K562 (cell line): ENCODE data around the gene DUSP19. TPM values are rescaled to one million over a fixed set of nuclear protein-coding genes. Genes with fewer than 3 reads are reported as not detected.

Experiments used
- CHD1 ChIP-seq: fragments of 200-600 bp; sonication (generic); IDR thresholded peaks from one replicate; pipeline ENCODE4 v1.6.1; 2012; ENCODE audit warnings: mild to moderate bottlenecking, moderate library complexity, low read length, inconsistent platforms
- DACH1 ChIP-seq: fragments of 450-650 bp; IDR thresholded peaks from 2 replicates; pipeline ENCODE4 v1.6.1; 2018; ENCODE audit not compliant: partially characterized antibody
- EHMT2 ChIP-seq: fragments of 450-650 bp; IDR thresholded peaks from 2 replicates; pipeline ENCODE4 v1.6.1; 2018; ENCODE audit warnings: antibody characterized with exemption
- ELF1 ChIP-seq: fragments of 200-800 bp; sonication (Bioruptor generic); IDR thresholded peaks from 2 replicates; pipeline ENCODE4 v1.6.1; 2016; ENCODE audit warnings: missing genetic modification characterization, missing compliant biosample characterization
- EP400 ChIP-seq: fragments of 450-650 bp; IDR thresholded peaks from 2 replicates; pipeline ENCODE4 v1.6.1; 2017; ENCODE audit warnings: antibody characterized with exemption, mild to moderate bottlenecking, moderate library complexity
- ESRRA ChIP-seq: fragments of 450-650 bp; IDR thresholded peaks from 2 replicates; pipeline ENCODE4 v1.6.1; 2014; ENCODE audit warnings: low read depth, mild to moderate bottlenecking, moderate library complexity, borderline replicate concordance
- KDM2B ChIP-seq: fragments of 250-450 bp; sonication (Bioruptor Pico); IDR thresholded peaks from 2 replicates; pipeline ENCODE4 v1.8.0; 2021; ENCODE audit warnings: mild to moderate bottlenecking, moderate library complexity
- KHSRP ChIP-seq: fragments of 450-650 bp; IDR thresholded peaks from 2 replicates; pipeline ENCODE4 v1.6.1; 2017
- MYC ChIP-seq, 2 experiments: fragments of 250-450 bp in 1 of 2; sonication (Bioruptor Pico) in 1 of 2; IDR thresholded peaks; 2 replicates each; pipeline versions ENCODE4 v1.5.1 to v1.6.1; 2012 to 2021; ENCODE audit warnings: low read depth in 2 of 2, borderline replicate concordance in 1 of 2, improper control_type of control experiment in 1 of 2, low read length in 1 of 2, mild to moderate bottlenecking in 1 of 2, moderate library complexity in 1 of 2
- NFIX ChIP-seq: fragments of 250-450 bp; sonication (Bioruptor Pico); IDR thresholded peaks from 2 replicates; pipeline ENCODE4 v1.4.0; 2020; ENCODE audit warnings: low read depth, mild to moderate bottlenecking, moderate library complexity
- PML ChIP-seq: IDR thresholded peaks from 2 replicates; pipeline ENCODE4 v1.6.1; 2012; ENCODE audit warnings: low read length, inconsistent platforms
- RBFOX2 ChIP-seq: fragments of 200-400 bp; formaldehyde crosslinking; IDR thresholded peaks from 2 replicates; pipeline ENCODE4 v1.6.1; 2017; ENCODE audit warnings: low read depth, mild to moderate bottlenecking, low read length, moderate library complexity
- SMARCB1 ChIP-seq: IDR thresholded peaks from 2 replicates; pipeline ENCODE4 v1.6.1; 2011; ENCODE audit warnings: improper control_type of control experiment, low read depth; ENCODE audit not compliant: insufficient read length
- SOX6 ChIP-seq: fragments of 450-650 bp; IDR thresholded peaks from 2 replicates; pipeline ENCODE4 v1.6.1; 2014; ENCODE audit warnings: mild to moderate bottlenecking
- SREBF1 ChIP-seq: fragments of 150-350 bp; IDR thresholded peaks from 2 replicates; pipeline ENCODE4 v1.6.1; 2014; ENCODE audit warnings: antibody characterized with exemption, low read depth, low read length, borderline replicate concordance
- ZMIZ1 ChIP-seq, 2 experiments: fragments of 150-350 bp in 1 of 2; IDR thresholded peaks; 2 replicates each; pipeline ENCODE4 v1.6.1; 2012 to 2016; ENCODE audit warnings: low read depth in 2 of 2, low read length in 2 of 2, mild to moderate bottlenecking in 1 of 2, moderate library complexity in 1 of 2
- ZNF274 ChIP-seq: IDR thresholded peaks from 2 replicates; pipeline ENCODE4 v1.6.1; 2011; ENCODE audit warnings: low read depth, mild to moderate bottlenecking, low read length, moderate library complexity, borderline replicate concordance
- ZNF511 ChIP-seq: sonication (generic); formaldehyde crosslinking; IDR thresholded peaks from 2 replicates; pipeline ENCODE4 v1.8.0; 2022; ENCODE audit warnings: mild to moderate bottlenecking, missing genetic modification reagents
- ZNF592 ChIP-seq: fragments of 450-650 bp; IDR thresholded peaks from 2 replicates; pipeline ENCODE4 v1.6.1; 2017; ENCODE audit warnings: antibody characterized with exemption, mild to moderate bottlenecking
- ZNF644 ChIP-seq: fragments of 200-800 bp; sonication (Bioruptor generic); IDR thresholded peaks from 2 replicates; pipeline ENCODE4 v1.6.1; 2016; ENCODE audit warnings: low read depth, missing genetic modification characterization, missing compliant biosample characterization
- polyA plus RNA-seq, 8 experiments: library from polyadenylated mRNA; depleted of rRNA in 4 of 8; stranded (reverse) in 5 of 8; unstranded in 3 of 8; fragments of >200 nt; fragmentation: Nextera tagmentation in 2 of 8; fragmentation: Illumina TruSeq in 1 of 8; extraction: Ambion mirVana in 2 of 8; extraction: Trizol in 1 of 8; gene quantifications; 2 replicates each; pipeline versions ENCODE4 v1.2.1 to v1.2.3, GENCODE V29; 2011 to 2014; ENCODE audit warnings: inconsistent platforms in 1 of 8, missing spikeins in 1 of 8
- total RNA-seq, 7 experiments: library from RNA; depleted of rRNA in 6 of 7; stranded (reverse); fragments of >200 nt in 6 of 7; fragmentation: Illumina TruSeq in 2 of 7; extraction: Trizol in 2 of 7; gene quantifications; 2 replicates each; pipeline versions ENCODE4 v1.2.1 to v1.2.3, GENCODE V29; 2011 to 2021; ENCODE audit warnings: low replicate concordance in 1 of 7

Gene DUSP19
- total and polyA plus RNA-seq, 9 of the 15 experiments (the other 6 are each of a cell fraction or from before 2014, with no cell fraction given) = 1.6 to 6.3 (median 3.1) TPM

GRCh38 chr2:183035954-183036669 is 42.4 kb upstream of the DUSP19 start (continued):
- TF ChIP-seq RBFOX2 = peak; percentile 63
- no peak for TF ChIP-seq ZMIZ1 (IDR thresholded peaks at IDR 0.05; ENCODE audit: low read depth in 2 of 2, low read length in 2 of 2)
- no peak for TF ChIP-seq SOX6
- no peak for TF ChIP-seq SREBF1
- peak; percentile 52; the same call in 1 of the 2 replicates for TF ChIP-seq ESRRA
- TF ChIP-seq ZNF511 (CRISPR knock-in tag) = no peak
- TF ChIP-seq NFIX (CRISPR knock-in tag) = no peak
- TF ChIP-seq ZNF274 = no peak
- no peak for TF ChIP-seq MYC (IDR thresholded peaks at IDR 0.05; ENCODE audit: low read depth, low read length)
- no peak for TF ChIP-seq MYC (CRISPR knock-in tag; IDR thresholded peaks at IDR 0.05; ENCODE audit: borderline replicate concordance, low read depth)
- peak; percentile 40; the same call in 1 of the 2 replicates for TF ChIP-seq ZNF592
- TF ChIP-seq EHMT2 = no peak
- TF ChIP-seq ELF1 (tag) = peak; percentile 72
- TF ChIP-seq KHSRP = no peak
- peak; percentile 2 for TF ChIP-seq CHD1
- TF ChIP-seq KDM2B = no peak
- TF ChIP-seq EP400 = peak; percentile 61
- peak; percentile 70; the same call in 1 of the 2 replicates for TF ChIP-seq ZNF644 (tag)
- no peak for TF ChIP-seq PML
- no peak for TF ChIP-seq DACH1
- TF ChIP-seq SMARCB1 = peak; percentile 89
